GM10266 (cell line): ENCODE measurements around the gene TRIM41.
A peak's percentile ranks its signal among the peaks of the same experiment; 100 is the strongest.

ENCODE experiments used
- DNase-seq: peaks from one replicate; pipeline ENCODE4 v3.0.0; 2012; ENCODE audit errors: extremely low spot score
- CTCF ChIP-seq: IDR thresholded peaks from 2 replicates; pipeline ENCODE4 v1.5.1; 2012; ENCODE audit warnings: mild to moderate bottlenecking, low read depth; ENCODE audit not compliant: control insufficient read depth, insufficient read depth; ENCODE audit errors: missing control alignments

TRIM41 gene

DNA sequence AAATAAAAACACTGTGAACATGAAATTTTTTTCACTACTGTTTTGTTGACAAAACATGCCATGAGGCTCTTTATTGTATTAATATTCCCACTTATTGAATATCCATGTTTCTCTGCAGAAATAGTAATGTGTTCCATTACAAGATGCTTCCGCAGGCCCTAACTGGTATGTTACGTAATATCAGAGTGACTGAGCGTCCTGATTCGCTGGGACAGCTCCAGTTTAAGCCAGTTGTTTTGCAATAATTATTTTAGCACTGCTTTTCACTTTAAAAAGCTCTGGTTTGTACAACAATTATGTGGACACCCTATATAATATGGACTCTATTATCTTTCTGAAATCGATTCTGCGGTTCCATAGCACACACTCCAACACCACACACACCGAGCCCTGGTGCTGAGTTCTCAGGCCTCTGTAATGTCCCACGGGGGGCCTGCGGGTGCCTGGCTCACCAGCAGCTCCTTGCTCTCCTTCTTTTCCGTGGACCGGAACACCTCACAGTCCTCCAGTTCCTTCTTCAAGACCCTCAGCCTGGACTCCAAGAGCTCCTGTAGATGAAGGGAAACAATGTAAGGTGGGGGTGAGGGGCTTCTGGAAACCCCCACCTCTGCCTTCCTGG, 19.9 kb upstream of the TRIM41 start:
- DNase-seq: no peak
- TF ChIP-seq CTCF: no peak

DNA sequence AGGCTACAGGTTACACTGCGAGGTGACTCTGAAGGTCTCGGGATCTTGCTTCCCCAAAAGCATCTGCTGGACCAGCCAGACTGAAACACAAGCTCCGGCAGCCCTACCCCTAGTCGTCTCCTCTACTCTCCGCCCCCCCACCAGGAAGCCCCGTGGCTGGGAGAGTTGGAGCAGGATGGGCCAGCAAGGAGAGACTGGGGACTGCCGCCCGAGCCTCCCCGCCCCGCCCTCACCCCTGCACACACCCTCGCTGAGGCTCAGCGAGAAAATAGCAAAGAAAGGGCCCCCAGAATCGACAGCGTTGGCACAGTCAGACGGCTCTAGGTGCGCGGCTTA, 19.3 kb upstream of the TRIM41 start:
- TF ChIP-seq CTCF: no peak

DNA sequence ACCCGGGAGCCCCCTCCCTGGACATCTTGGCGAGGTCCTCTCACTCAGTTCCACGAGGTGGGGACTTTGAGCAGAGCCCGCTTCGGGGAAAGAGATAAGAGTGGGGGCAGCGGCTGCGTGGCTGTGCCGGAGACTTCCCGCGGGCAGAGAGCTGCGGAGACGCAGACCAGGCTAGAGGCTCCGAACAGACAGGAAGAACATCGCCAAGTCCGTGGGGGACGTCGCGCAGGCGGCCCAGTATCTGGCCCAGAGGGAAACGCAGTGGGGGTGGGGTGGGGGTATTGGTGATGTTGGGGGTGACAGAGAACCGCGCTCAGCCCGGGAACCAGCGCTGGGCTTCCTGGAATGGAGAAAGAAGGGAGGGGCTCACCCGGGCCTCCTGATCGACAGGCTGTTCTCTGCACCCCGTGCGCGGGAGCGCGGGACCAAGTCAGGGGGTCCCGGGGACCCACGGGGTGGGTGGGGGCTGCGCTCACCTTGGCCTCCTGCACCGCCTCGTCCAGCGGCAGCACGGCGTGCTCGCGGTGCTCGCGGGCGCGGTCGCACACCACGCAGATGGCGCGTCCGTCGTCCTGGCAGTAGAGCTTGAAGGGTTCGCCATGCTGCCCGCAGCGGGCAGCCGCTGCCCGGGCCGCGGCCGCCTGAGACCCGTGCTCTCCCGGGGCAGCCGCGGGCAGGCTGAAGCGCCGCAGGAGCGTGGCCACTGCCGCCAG, 18.8 kb upstream of the TRIM41 start:
- TF ChIP-seq CTCF: peak; percentile 14
- DNase-seq: peak; percentile 34

More for the DNA sequence above, 19.3 kb upstream of the TRIM41 start:
- DNase-seq: no peak

DNA sequence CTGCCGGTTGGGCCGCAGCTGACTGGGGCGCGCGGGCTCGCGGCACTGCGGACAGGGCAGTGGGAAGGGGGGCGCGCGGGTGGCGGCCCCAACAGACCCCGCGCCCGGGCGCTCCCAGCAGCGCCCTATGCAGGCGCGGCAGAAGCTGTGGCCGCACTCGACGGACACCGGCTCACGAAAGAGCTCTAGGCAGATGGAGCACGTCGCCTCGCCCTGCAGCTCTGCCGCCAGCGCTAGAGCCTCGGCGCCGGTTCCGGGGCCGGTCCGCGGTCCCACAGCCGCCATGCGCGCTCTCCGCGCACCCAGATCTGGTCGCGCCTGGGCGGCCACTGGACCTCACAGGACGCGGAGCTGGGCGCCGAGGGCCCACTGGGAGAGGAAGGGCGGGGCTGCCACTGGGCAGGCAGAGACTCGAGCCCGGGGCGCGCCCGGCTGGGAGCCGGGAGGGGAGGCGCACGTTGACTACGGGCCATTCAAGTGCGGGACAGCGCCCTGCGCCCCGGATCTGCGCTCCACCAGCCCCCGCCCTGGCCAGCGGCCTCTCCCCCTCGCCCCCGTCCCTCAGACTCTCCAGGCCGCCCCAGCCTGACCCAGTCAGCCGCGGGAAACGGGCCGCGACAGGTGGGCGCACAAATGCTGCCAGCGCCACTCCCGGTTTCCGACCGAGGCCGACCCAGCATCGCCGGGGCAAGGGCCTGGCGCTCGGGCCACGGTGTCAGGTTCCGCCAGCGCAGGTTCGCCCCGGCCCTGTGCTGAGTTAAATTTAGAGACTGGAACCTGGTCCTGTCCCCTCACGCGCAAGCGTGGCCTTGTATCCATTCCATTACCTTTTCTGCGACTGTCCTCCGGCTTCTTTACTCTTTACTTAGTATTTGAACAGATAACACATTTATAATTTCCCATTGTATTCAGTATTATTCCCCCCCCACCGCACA, 18.0 kb upstream of the TRIM41 start, which contains the start of gene TRIM7:
Gene TRIM7 (minus strand): TSS at position 371 of the 935 bp plus-strand sequence. CDS start 86 bp downstream, at position 285.
- TF ChIP-seq CTCF: no peak
- peak; percentile 70 for DNase-seq

DNA sequence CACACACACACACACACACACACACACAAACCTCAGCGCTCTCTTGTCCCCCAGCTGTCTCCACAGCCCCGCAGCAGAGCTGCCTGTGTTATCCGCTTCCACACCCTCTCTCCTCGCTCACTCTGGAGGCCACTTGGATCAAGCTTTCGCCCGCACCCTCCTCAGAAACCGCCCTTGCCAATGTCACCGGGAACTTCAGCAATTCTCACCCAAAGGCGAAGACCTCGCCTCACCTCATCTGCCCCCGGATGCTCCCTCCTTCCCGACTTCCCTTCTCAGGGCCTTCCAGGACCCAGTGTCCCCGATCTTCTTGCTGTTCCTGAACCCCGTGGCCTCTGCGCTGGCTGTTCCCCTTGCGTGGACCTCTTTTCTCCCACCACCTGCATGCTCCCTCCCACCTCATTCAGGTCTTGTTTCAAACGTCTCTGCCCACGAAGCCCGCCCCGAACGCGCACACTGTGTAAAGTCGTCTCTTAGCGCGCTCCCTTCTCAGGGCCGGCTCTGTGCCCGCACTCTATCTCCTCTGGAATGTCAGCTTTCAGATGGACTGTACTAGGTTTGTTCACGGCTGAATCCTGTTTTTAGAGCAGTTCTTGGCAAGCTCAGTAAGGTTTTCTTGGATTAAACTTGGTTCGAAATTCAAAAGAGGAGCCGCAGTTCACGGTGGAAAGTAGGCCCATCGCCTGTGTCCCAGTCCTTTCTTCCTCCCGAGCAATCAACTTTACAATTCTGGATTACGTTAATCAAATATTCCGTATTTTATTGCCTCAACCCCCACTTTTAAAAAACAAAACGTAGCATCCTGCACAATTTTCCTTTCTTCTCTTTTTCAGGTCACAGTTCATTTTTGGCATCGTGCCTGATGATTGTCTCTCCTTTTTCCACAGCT, 17.1 kb upstream of the TRIM41 start:
- no peak for DNase-seq
- TF ChIP-seq CTCF: no peak

DNA sequence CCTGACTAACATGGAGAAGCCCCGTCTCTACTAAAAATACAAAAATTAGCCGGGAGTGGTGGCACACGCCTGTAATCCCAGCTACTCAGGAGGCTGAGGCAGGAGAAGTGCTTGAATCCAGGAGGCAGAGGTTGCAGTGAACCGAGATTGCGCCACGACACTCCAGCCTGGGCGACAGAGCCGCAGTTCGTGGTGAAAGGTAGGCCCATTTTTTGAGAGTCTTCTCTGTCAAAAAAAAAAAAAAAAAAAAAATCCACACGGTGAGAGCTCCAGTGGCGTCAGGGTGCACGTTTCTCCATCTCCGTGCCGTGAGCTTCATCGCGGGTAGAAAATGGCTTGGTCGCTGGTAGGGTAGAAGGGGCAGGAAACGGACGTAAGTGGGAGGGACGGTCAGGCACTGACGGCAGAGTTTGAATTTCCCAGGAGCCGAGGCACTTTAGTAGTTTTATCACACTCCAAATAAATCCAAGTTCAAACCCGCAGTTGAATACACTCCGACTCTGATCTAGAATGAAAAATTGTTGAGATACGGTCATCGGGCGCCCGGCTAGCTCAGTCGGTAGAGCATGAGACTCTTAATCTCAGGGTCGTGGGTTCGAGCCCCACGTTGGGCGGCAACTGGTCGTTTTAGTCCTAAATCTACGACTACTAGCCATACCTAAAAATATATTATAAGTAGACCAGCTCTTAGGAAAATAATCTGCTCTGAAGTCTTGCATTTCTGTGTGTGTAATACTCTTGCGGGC, 15.7 kb upstream of the TRIM41 start:
- no peak for DNase-seq
- no peak for TF ChIP-seq CTCF
